Loucy (cell line): ENCODE measurements around the gene CDK11A.
"Not testable (repeated sequence)": the region's sequence is repeated elsewhere in the genome, so short reads cannot be mapped to it uniquely, and the experiment has no call there.

Experiments used
- EZH2phosphoT487 ChIP-seq: fragments of 200-600 bp; IDR thresholded peaks from 2 replicates; pipeline ENCODE4 v1.6.1; 2018; ENCODE audit warnings: antibody characterized with exemption, mild to moderate bottlenecking, moderate library complexity, borderline replicate concordance
- TF ChIP-seq, protein P1 (sequence below): fragments of 200-600 bp; sonication (generic); conservative IDR thresholded peaks from 2 replicates; pipeline ENCODE4 v1.5.1; 2014; ENCODE audit warnings: mild to moderate bottlenecking, antibody characterized with exemption, low read length

DNA sequence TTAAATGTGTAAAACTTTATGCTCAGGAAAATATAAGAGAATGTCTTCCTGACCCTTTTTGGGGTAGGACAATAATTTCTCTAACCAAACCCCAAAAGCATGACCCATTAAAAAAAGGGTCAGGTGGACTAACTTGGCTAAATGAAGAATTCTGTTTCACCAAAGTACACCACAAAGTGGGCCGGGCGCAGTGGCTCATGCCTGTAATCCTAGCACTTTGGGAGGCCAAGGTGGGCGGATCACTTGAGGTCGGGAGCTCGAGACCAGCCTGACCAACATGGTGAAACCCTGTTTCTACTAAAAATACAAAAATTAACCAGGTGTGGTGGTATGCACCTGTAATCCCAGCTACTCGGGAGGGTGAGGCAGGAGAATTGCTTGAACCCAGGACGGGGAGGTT is 34.6 kb downstream of the CDK11A start:
- TF ChIP-seq, protein P1, sequence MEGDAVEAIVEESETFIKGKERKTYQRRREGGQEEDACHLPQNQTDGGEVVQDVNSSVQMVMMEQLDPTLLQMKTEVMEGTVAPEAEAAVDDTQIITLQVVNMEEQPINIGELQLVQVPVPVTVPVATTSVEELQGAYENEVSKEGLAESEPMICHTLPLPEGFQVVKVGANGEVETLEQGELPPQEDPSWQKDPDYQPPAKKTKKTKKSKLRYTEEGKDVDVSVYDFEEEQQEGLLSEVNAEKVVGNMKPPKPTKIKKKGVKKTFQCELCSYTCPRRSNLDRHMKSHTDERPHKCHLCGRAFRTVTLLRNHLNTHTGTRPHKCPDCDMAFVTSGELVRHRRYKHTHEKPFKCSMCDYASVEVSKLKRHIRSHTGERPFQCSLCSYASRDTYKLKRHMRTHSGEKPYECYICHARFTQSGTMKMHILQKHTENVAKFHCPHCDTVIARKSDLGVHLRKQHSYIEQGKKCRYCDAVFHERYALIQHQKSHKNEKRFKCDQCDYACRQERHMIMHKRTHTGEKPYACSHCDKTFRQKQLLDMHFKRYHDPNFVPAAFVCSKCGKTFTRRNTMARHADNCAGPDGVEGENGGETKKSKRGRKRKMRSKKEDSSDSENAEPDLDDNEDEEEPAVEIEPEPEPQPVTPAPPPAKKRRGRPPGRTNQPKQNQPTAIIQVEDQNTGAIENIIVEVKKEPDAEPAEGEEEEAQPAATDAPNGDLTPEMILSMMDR, result not testable (repeated sequence)
- not testable (repeated sequence) for TF ChIP-seq EZH2phosphoT487
